Caco-2 (cell line): ENCODE measurements around the gene ELAVL1. TPM values are rescaled to one million over a fixed set of nuclear protein-coding genes. Genes with fewer than 3 reads are reported as not detected.
A peak's percentile ranks its signal among the peaks of the same experiment; 100 is the strongest.

ENCODE experiments used
- BruUV-seq: library from RNA; stranded (reverse); fragments of 400-500 nt; replicated peaks from 2 replicates; lab custom pipeline; 2021; lab: Mats Ljungman, UMichigan
- CTCF ChIA-PET: fragments of 300-600 bp; sonication (Branson Sonifier 250); formaldehyde crosslinking; loops from one replicate; lab custom pipeline; 2022; ENCODE audit warnings: antibody characterized with exemption; lab: Charles Lee
- POLR2A ChIA-PET: fragments of 300-600 bp; sonication (Branson Sonifier 250); formaldehyde crosslinking; loops from one replicate; lab custom pipeline; 2022; ENCODE audit warnings: antibody characterized with exemption; lab: Charles Lee
- DNase-seq, 2 experiments: peaks; one replicate each; pipeline versions ENCODE4 v3.0.0 to v3.0.0-alpha.2; 2020 to 2022
- H3K27me3 ChIP-seq: replicated peaks from 2 replicates; pipeline ENCODE4 v1.6.0; 2011; ENCODE audit warnings: low read length; ENCODE audit not compliant: control insufficient read depth, insufficient read depth
- H3K36me3 ChIP-seq: 2 replicates; pipeline ENCODE4 v1.5.1; 2011; ENCODE audit warnings: low read length; ENCODE audit not compliant: control insufficient read depth, insufficient read depth
- H3K4me1 ChIP-seq: fragments of 250-450 bp; sonication (Bioruptor Pico); 2 replicates; pipeline ENCODE4 v1.5.1; 2020; ENCODE audit warnings: mild to moderate bottlenecking
- H3K4me3 ChIP-seq: 2 replicates; pipeline ENCODE4 v1.5.1; 2011; ENCODE audit warnings: low read depth, mild to moderate bottlenecking, control low read depth, low read length
- H3K9me3 ChIP-seq: fragments of 250-450 bp; sonication (Bioruptor Pico); 2 replicates; pipeline ENCODE4 v1.5.1; 2020; ENCODE audit warnings: mild to moderate bottlenecking, moderate library complexity
- H3K27ac Mint-ChIP-seq: one replicate; pipeline ENCODE4 v1.8.0; 2022; ENCODE audit warnings: mixed read lengths; ENCODE audit not compliant: unreplicated experiment
- H3K27me3 Mint-ChIP-seq: one replicate; pipeline ENCODE4 v1.8.0; 2022; ENCODE audit warnings: mixed read lengths; ENCODE audit not compliant: insufficient read depth, unreplicated experiment
- H3K36me3 Mint-ChIP-seq: one replicate; pipeline ENCODE4 v1.8.0; 2022; ENCODE audit warnings: mild to moderate bottlenecking, mixed read lengths; ENCODE audit not compliant: insufficient read depth, unreplicated experiment
- H3K4me1 Mint-ChIP-seq: one replicate; pipeline ENCODE4 v1.8.0; 2022; ENCODE audit warnings: low read depth, mixed read lengths; ENCODE audit not compliant: unreplicated experiment
- H3K4me3 Mint-ChIP-seq: one replicate; pipeline ENCODE4 v1.8.0; 2022; ENCODE audit warnings: mild to moderate bottlenecking, moderate library complexity, mixed read lengths; ENCODE audit not compliant: unreplicated experiment
- H3K9me3 Mint-ChIP-seq: one replicate; pipeline ENCODE4 v1.8.0; 2022; ENCODE audit warnings: mixed read lengths; ENCODE audit not compliant: unreplicated experiment
- intact Hi-C: fragments of 100-400 bp; cut with micrococcal nuclease; formaldehyde crosslinking; loops from one replicate; pipeline ENCODE4 v1.10.0; 2022; ENCODE audit not compliant: unreplicated experiment
- total RNA-seq: library from RNA; stranded (reverse); gene quantifications from 2 replicates; pipeline ENCODE4 v1.2.3, GENCODE V29; 2022
- TF ChIP-seq, protein P1 (sequence below), 2 experiments: fragments of 200-600 bp in 1 of 2; IDR thresholded peaks; 1 replicate in 1 of 2; 2 replicates in 1 of 2; pipeline versions ENCODE4 v1.5.1 to v1.8.0; 2011 to 2022; ENCODE audit warnings: antibody characterized with exemption in 1 of 2, control low read depth in 1 of 2, inconsistent platforms in 1 of 2, low read depth in 1 of 2, low read length in 1 of 2, mild to moderate bottlenecking in 1 of 2, moderate library complexity in 1 of 2; ENCODE audit not compliant: insufficient read depth in 1 of 2, severe bottlenecking in 1 of 2, unreplicated experiment in 1 of 2

ELAVL1 gene
- total RNA-seq, 1 experiment from 2014 or later, result 117 TPM

GRCh38 chr19:8004001-8004400 lies 1.4 kb downstream of the ELAVL1 start:
- intact Hi-C loops, result no loop called here
- no peaks in the 10 kb centered on the region for H3K27me3 ChIP-seq
- H3K4me3 ChIP-seq, result peak overlapping the region; percentile 71
- BruUV-seq, result TSS peak; percentile 65
- H3K36me3 Mint-ChIP-seq, result peaks cover 24% of the 10 kb centered on the region
- H3K27me3 Mint-ChIP-seq, result no peaks in the 10 kb centered on the region
- peaks cover 12% of the 10 kb centered on the region; the same call in 1 of the 2 replicates for H3K4me1 ChIP-seq
- TF ChIP-seq, protein P1, sequence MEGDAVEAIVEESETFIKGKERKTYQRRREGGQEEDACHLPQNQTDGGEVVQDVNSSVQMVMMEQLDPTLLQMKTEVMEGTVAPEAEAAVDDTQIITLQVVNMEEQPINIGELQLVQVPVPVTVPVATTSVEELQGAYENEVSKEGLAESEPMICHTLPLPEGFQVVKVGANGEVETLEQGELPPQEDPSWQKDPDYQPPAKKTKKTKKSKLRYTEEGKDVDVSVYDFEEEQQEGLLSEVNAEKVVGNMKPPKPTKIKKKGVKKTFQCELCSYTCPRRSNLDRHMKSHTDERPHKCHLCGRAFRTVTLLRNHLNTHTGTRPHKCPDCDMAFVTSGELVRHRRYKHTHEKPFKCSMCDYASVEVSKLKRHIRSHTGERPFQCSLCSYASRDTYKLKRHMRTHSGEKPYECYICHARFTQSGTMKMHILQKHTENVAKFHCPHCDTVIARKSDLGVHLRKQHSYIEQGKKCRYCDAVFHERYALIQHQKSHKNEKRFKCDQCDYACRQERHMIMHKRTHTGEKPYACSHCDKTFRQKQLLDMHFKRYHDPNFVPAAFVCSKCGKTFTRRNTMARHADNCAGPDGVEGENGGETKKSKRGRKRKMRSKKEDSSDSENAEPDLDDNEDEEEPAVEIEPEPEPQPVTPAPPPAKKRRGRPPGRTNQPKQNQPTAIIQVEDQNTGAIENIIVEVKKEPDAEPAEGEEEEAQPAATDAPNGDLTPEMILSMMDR (IDR thresholded peaks at IDR 0.05; ENCODE audit: insufficient read depth in 1 of 2, low read depth in 1 of 2, low read length in 1 of 2, severe bottlenecking in 1 of 2, unreplicated experiment in 1 of 2), result no peak
- peak overlapping the region; percentile 83 for H3K4me3 Mint-ChIP-seq
- no peaks in the 10 kb centered on the region for H3K9me3 ChIP-seq
- ChIA-PET CTCF (interaction anchor here (1.8 kb wide), 1 partner anchor 25 kb away, joined by 5 read pairs; no protein-coding TSS in a partner anchor), POLR2A (no interaction called here)
- no peaks in the 10 kb centered on the region; the same call in 1 of the 2 replicates for H3K36me3 ChIP-seq
- H3K4me1 Mint-ChIP-seq, result peaks cover 18% of the 10 kb centered on the region
- peak overlapping the region; percentile 16 for H3K27ac Mint-ChIP-seq
- DNase-seq, result no peak
- H3K9me3 Mint-ChIP-seq, result no peaks in the 10 kb centered on the region

- Histone ChIP-seq H3K4me1 (peaks cover 12% of the 10 kb centered on the region; the same call in 1 of the 2 replicates), H3K27me3 (no peaks in the 10 kb centered on the region), H3K9me3 (no peaks in the 10 kb centered on the region), H3K4me3 (no peak overlapping the region), H3K36me3 (no peaks in the 10 kb centered on the region; the same call in 1 of the 2 replicates)
- POLR2A ChIA-PET, result no interaction called here
- CTCF ChIA-PET, result interaction anchor here (0.5 to 1.6 kb wide), 9 partner anchors 11 to 241 kb away, joined by 3 to 9 read pairs (median 3); partner anchors contain the start of gene TIMM44
- Mint-ChIP-seq H3K4me1 (peaks cover 26% of the 10 kb centered on the region), H3K36me3 (peaks cover 39% of the 10 kb centered on the region), H3K9me3 (no peaks in the 10 kb centered on the region), H3K27ac (peak overlapping the region; percentile 86), H3K27me3 (no peaks in the 10 kb centered on the region), H3K4me3 (peak overlapping the region; percentile 69)
- intact Hi-C loops, result loop anchor here (1.0 kb wide), 1 partner anchor 58 kb away; no protein-coding TSS in a partner anchor
- no TSS peak for BruUV-seq
- DNase-seq, result peak; percentile 66 to 83
- TF ChIP-seq, protein P1 (IDR thresholded peaks at IDR 0.05; ENCODE audit: insufficient read depth in 1 of 2, low read depth in 1 of 2, low read length in 1 of 2, severe bottlenecking in 1 of 2, unreplicated experiment in 1 of 2), result peak; percentile 95 to 96
Measured at GRCh38 chr19:8001995-8002849, 3.2 kb downstream of the ELAVL1 start.

GRCh38 chr19:8001651-8001994 lies 3.8 kb downstream of the ELAVL1 start:
- Mint-ChIP-seq H3K27me3 (no peaks in the 10 kb centered on the region), H3K36me3 (peaks cover 42% of the 10 kb centered on the region), H3K9me3 (no peaks in the 10 kb centered on the region), H3K4me1 (peaks cover 31% of the 10 kb centered on the region), H3K4me3 (no peak overlapping the region), H3K27ac (peak overlapping the region; percentile 45)
- TF ChIP-seq, protein P1 (IDR thresholded peaks at IDR 0.05; ENCODE audit: insufficient read depth in 1 of 2, low read depth in 1 of 2, low read length in 1 of 2, severe bottlenecking in 1 of 2, unreplicated experiment in 1 of 2), result no peak
- ChIA-PET POLR2A (no interaction called here), CTCF (interaction anchor here (1.1 to 1.6 kb wide), 2 partner anchors 11 to 58 kb away, joined by 3 to 9 read pairs; partner anchors contain the start of gene TIMM44)
- no peak overlapping the region for H3K4me3 ChIP-seq
- H3K36me3 ChIP-seq, result no peaks in the 10 kb centered on the region; the same call in 1 of the 2 replicates
- no peaks in the 10 kb centered on the region for H3K27me3 ChIP-seq
- intact Hi-C loops, result no loop called here
- peaks cover 12% of the 10 kb centered on the region; the same call in 1 of the 2 replicates for H3K4me1 ChIP-seq
- H3K9me3 ChIP-seq, result no peaks in the 10 kb centered on the region
- DNase-seq, result no peak
- no TSS peak for BruUV-seq
